B cell (primary cell): Measurements from ENCODE around the gene EIF4ENIF1. TPM values are rescaled to one million over a fixed set of nuclear protein-coding genes. Genes with fewer than 3 reads are reported as not detected.
A peak's percentile ranks its signal among the peaks of the same experiment; 100 is the strongest.
"Not testable (repeated sequence)": the region's sequence is repeated elsewhere in the genome, so short reads cannot be mapped to it uniquely, and the experiment has no call there.

Source experiments
- ATAC-seq: fragments of 200-7000 bp; cut with Tn5 transposase; one replicate; pipeline ENCODE4 v1.10.0; 2021; ENCODE audit warnings: low read depth, mild to moderate bottlenecking, moderate number of reproducible peaks, moderate library complexity
- CTCF ChIA-PET: fragments of 350-600 bp; sonication (Branson Sonifier 250); formaldehyde crosslinking; loops from one replicate; lab custom pipeline; 2021; ENCODE audit warnings: antibody characterized with exemption, inconsistent platforms; lab: Charles Lee
- POLR2A ChIA-PET: fragments of 350-600 bp; sonication (Branson Sonifier 250); formaldehyde crosslinking; loops from one replicate; lab custom pipeline; 2021; ENCODE audit warnings: antibody characterized with exemption; lab: Charles Lee
- DNase-seq: peaks from one replicate; pipeline ENCODE4 v3.0.0; 2013
- H2AFZ ChIP-seq: 2 replicates; pipeline ENCODE4 v1.6.1; 2012; ENCODE audit warnings: mild to moderate bottlenecking, low read depth, low read length; ENCODE audit not compliant: insufficient read depth, poor library complexity, severe bottlenecking
- H3K27ac ChIP-seq, 2 donors: 1 replicate in 1 of 2; 2 replicates in 1 of 2; pipeline ENCODE4 v1.5.1; 2012 to 2013; ENCODE audit warnings: low read length in 2 of 2, mild to moderate bottlenecking in 2 of 2, moderate library complexity in 1 of 2
- H3K27me3 ChIP-seq, 4 experiments: fragments of 200-600 bp in 1 of 4; sonication (generic) in 1 of 4; replicated peaks in 1 of 4; 1 replicate in 2 of 4; 2 replicates in 2 of 4; pipeline versions ENCODE4 v1.6.1 to v1.7.0; 2013 to 2016; ENCODE audit warnings: low read length in 3 of 4, mild to moderate bottlenecking in 2 of 4, mixed read lengths in 1 of 4, moderate library complexity in 1 of 4; ENCODE audit not compliant: insufficient read depth in 4 of 4, control insufficient read depth in 3 of 4; ENCODE audit errors: control extremely low read depth in 1 of 4
- H3K36me3 ChIP-seq, 2 experiments: replicated peaks in 1 of 2; 1 replicate in 1 of 2; 2 replicates in 1 of 2; pipeline versions ENCODE4 v1.6.1 to v1.7.1; 2013; ENCODE audit warnings: low read length in 1 of 2; ENCODE audit not compliant: insufficient read depth in 2 of 2, control insufficient read depth in 1 of 2; ENCODE audit errors: control extremely low read depth in 1 of 2, extremely low read depth in 1 of 2
- H3K4me1 ChIP-seq, 2 donors: fragments of 200-600 bp in 1 of 2; sonication (generic) in 1 of 2; 1 replicate in 1 of 2; 2 replicates in 1 of 2; pipeline versions ENCODE4 v1.5.1 to v1.6.1; 2013 to 2017; ENCODE audit warnings: low read length in 2 of 2; ENCODE audit not compliant: control insufficient read depth in 2 of 2, insufficient read depth in 2 of 2
- H3K4me2 ChIP-seq: replicated peaks from 2 replicates; pipeline ENCODE3; 2012; ENCODE audit warnings: mild to moderate bottlenecking, low read depth, low read length; ENCODE audit not compliant: poor library complexity, severe bottlenecking
- H3K4me3 ChIP-seq, 5 experiments: fragments of 200-600 bp in 1 of 5; sonication (generic) in 1 of 5; 1 replicate in 3 of 5; 2 replicates in 2 of 5; pipeline versions ENCODE4 v1.5.1 to v1.7.0; 2011 to 2016; ENCODE audit warnings: low read length in 4 of 5, mild to moderate bottlenecking in 4 of 5, low read depth in 2 of 5, control low read depth in 1 of 5, moderate library complexity in 1 of 5; ENCODE audit not compliant: insufficient read depth in 1 of 5; ENCODE audit errors: control extremely low read depth in 1 of 5, extremely low read depth in 1 of 5
- H3K79me2 ChIP-seq: fragments of 200-600 bp; sonication (generic); one replicate; pipeline ENCODE4 v1.6.0; 2016; ENCODE audit warnings: low read length; ENCODE audit not compliant: control insufficient read depth, insufficient read depth
- H3K9ac ChIP-seq: fragments of 200-600 bp; sonication (generic); 2 replicates; pipeline ENCODE4 v1.6.1; 2017; ENCODE audit warnings: mild to moderate bottlenecking, low read length, moderate library complexity
- H3K9me3 ChIP-seq, 3 donors: one replicate each; pipeline versions ENCODE4 v1.6.1 to v1.7.1; 2013; ENCODE audit warnings: low read length in 2 of 3; ENCODE audit not compliant: control insufficient read depth in 2 of 3, insufficient read depth in 1 of 3; ENCODE audit errors: control extremely low read depth in 1 of 3
- H4K20me1 ChIP-seq: 2 replicates; pipeline ENCODE4 v1.6.0; 2012; ENCODE audit warnings: mild to moderate bottlenecking, low read length; ENCODE audit not compliant: insufficient read depth, control insufficient read depth, poor library complexity, severe bottlenecking
- H3K27ac Mint-ChIP-seq: one replicate; pipeline ENCODE4 v1.8.0; 2021; ENCODE audit warnings: mixed read lengths
- H3K27me3 Mint-ChIP-seq: one replicate; pipeline ENCODE4 v1.8.0; 2021; ENCODE audit warnings: mixed read lengths
- H3K4me1 Mint-ChIP-seq: one replicate; pipeline ENCODE4 v1.8.0; 2021; ENCODE audit warnings: mixed read lengths
- H3K4me3 Mint-ChIP-seq: one replicate; pipeline ENCODE4 v1.8.0; 2021; ENCODE audit warnings: mixed read lengths
- H3K9me3 Mint-ChIP-seq: one replicate; pipeline ENCODE4 v1.8.0; 2022; ENCODE audit warnings: mixed read lengths; ENCODE audit not compliant: insufficient read depth
- CTCF ChIP-seq: fragments of 200-600 bp; IDR thresholded peaks from one replicate; pipeline ENCODE4 v1.8.0; 2022; ENCODE audit warnings: antibody characterized with exemption, mild to moderate bottlenecking
- EZH2 ChIP-seq: IDR thresholded peaks from 2 replicates; pipeline ENCODE4 v1.6.1; 2012; ENCODE audit warnings: borderline replicate concordance, low read depth, mild to moderate bottlenecking, moderate library complexity, low read length; ENCODE audit not compliant: insufficient read depth, poor library complexity, severe bottlenecking
- WGBS: methylation state at CpG from one replicate; pipeline ENCODE4 v1.1.5; 2013; ENCODE audit warnings: missing lambda C conversion rate; ENCODE audit not compliant: insufficient coverage; 5-methylcytosine and 5-hydroxymethylcytosine counted together
- intact Hi-C: fragments of 100-400 bp; cut with micrococcal nuclease; formaldehyde crosslinking; loops from one replicate; pipeline ENCODE4 v1.10.0; 2022
- polyA plus RNA-seq: library from polyadenylated mRNA; depleted of rRNA; stranded (reverse); fragments of >200 nt; gene quantifications from 2 replicates; pipeline ENCODE4 v1.2.3, GENCODE V29; 2012
- total RNA-seq, 2 donors: library from RNA; stranded (reverse); fragments of 120-200 nt in 1 of 2; gene quantifications; 1 replicate in 1 of 2; 2 replicates in 1 of 2; pipeline versions ENCODE4 v1.2.3 to v1.2.4, GENCODE V29; 2013 to 2022

Gene EIF4ENIF1
- total and polyA plus RNA-seq, 2 donors (not counting 1 experiment from before 2014, with no cell fraction given) = 29.4 to 58.3 TPM

GRCh38 chr22:31495343-31495742 lies 5.7 kb upstream of the EIF4ENIF1 start:
- no peak for DNase-seq
- H3K4me1 ChIP-seq = peaks cover 31 to 51% of the 10 kb centered on the region in 2 donors
- Mint-ChIP-seq H3K4me3 (peak overlapping the region; percentile 97), H3K4me1 (peaks cover 48% of the 10 kb centered on the region), H3K9me3 (no peaks in the 10 kb centered on the region), H3K27me3 (no peaks in the 10 kb centered on the region), H3K27ac (peak overlapping the region; percentile 97)
- H3K27me3 ChIP-seq = no peaks in the 10 kb centered on the region
- intact Hi-C loops = loop anchor here (5.0 to 10.0 kb wide), 5 partner anchors 43 to 979 kb away; partner anchors contain the start of genes FBXO7, PIK3IP1, PISD and YWHAH
- ChIA-PET POLR2A (interaction anchor here (1.0 to 1.3 kb wide), 2 partner anchors 135 to 181 kb away, joined by 3 to 5 read pairs; no protein-coding TSS in a partner anchor), CTCF (interaction anchor here (1.1 kb wide), 2 partner anchors 61 to 93 kb away, joined by 3 read pairs; no protein-coding TSS in a partner anchor)
- H3K36me3 ChIP-seq = peaks cover 0 to 7% of the 10 kb centered on the region in 2 experiments
- H3K9me3 ChIP-seq = no peaks in the 10 kb centered on the region
- 75% methylated on average over 6 of the region's 15 CpGs for WGBS
- peaks cover 39% of the 10 kb centered on the region for H3K79me2 ChIP-seq
- H4K20me1 ChIP-seq = peaks cover 3% of the 10 kb centered on the region
- H3K4me3 ChIP-seq = peak overlapping the region; percentile 71 to 88 (median 80)
- TF ChIP-seq EZH2 (no peak), CTCF (no peak)
- peak overlapping the region; percentile 89 for H3K4me2 ChIP-seq
- H3K27ac ChIP-seq = peak overlapping the region; percentile 83 to 85
- H3K9ac ChIP-seq = peak overlapping the region; percentile 76
- ATAC-seq = no peak
- H2AFZ ChIP-seq = peak overlapping the region; percentile 88

GRCh38 chr22:31493355-31493754 lies 3.7 kb upstream of the EIF4ENIF1 start:
- not testable (repeated sequence) for DNase-seq, H4K20me1 ChIP-seq, H3K4me3 ChIP-seq, H2AFZ ChIP-seq, H3K36me3 ChIP-seq, H3K9ac ChIP-seq, H3K9me3 Mint-ChIP-seq, ATAC-seq, H3K27me3 ChIP-seq, H3K27me3 Mint-ChIP-seq, H3K9me3 ChIP-seq
- H3K79me2 ChIP-seq = peaks cover 21% of the 10 kb centered on the region
- peak overlapping the region; percentile 64 to 66 for H3K27ac ChIP-seq
- H3K4me2 ChIP-seq = peak overlapping the region; percentile 56
- CTCF ChIA-PET = interaction anchor here (0.6 to 0.9 kb wide), 2 partner anchors 41 to 800 kb away, joined by 3 read pairs; no protein-coding TSS in a partner anchor
- H3K27ac Mint-ChIP-seq = peak overlapping the region; percentile 91
- WGBS = 100% methylated on average over 1 of the region's 5 CpGs
- POLR2A ChIA-PET = interaction anchor here (0.6 to 1.0 kb wide), 3 partner anchors 137 to 260 kb away, joined by 4 to 7 read pairs (median 4); partner anchors contain the start of gene DEPDC5
- H3K4me3 Mint-ChIP-seq = peak overlapping the region; percentile 62
- intact Hi-C loops = loop anchor here (10.0 kb wide), 3 partner anchors 171 to 981 kb away; partner anchors contain the start of genes FBXO7, PISD and YWHAH
- peaks cover 52% of the 10 kb centered on the region for H3K4me1 Mint-ChIP-seq
- peaks cover 37 to 58% of the 10 kb centered on the region in 2 donors for H3K4me1 ChIP-seq
